IPS DF 19.7 (cell line): ENCODE results near the gene NAALADL1.

ENCODE experiments used
- DNase-seq: peaks from one replicate; pipeline ENCODE4 v3.0.0-alpha.2; 2013; ENCODE audit warnings: low read depth, low spot score

NAALADL1 gene

GRCh38 chr11:65083834-65084597 is 25.7 kb upstream of the NAALADL1 start, which contains the start of the genes CDCA5 and ZFPL1:
Gene CDCA5 (minus strand): TSS chr11:65084040. CDS start chr11:65083978, 62 bp downstream.
Gene ZFPL1 (plus strand): TSS chr11:65084222. CDS start chr11:65084699, 477 bp downstream.
- peak; percentile 84 for DNase-seq

DNA sequence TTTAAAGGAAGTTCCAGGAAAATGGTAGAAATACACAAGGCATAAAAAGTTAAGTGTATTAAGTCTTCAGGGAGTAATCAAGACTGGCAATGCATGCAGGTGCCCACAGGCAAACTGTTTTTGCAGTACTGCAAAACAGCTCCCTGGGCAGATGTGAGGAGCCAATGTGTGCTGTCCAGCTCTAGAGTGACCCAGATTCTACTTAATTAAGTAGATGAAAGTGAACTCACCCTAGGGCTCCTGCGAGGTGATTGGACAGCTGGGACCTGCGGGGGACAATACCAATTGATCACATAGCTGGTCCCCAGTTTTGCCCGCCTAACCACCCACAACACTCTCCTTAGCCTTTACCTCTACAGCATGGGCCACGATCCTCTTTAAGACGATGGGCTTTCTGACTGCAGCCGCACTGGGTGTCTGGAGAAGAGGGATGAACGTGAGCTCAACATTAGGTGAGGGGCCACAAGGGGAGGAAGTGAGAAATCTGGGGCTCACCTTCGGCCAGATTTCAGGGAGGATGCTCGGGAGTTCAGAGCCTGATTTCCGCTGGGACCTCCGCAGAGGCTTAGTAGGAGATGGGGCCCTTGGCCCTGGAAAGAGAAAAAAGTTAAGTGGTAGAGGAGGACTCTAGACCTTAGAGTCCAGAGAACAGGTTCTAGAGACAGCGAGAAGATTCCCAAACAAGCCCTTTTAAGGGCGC is 24.9 kb upstream of the NAALADL1 start:
- no peak for DNase-seq

GRCh38 chr11:65078786-65079342 is 20.5 kb upstream of the NAALADL1 start:
- DNase-seq, result no peak

GRCh38 chr11:65078151-65078550 is 19.8 kb upstream of the NAALADL1 start:
- DNase-seq, result no peak

DNA sequence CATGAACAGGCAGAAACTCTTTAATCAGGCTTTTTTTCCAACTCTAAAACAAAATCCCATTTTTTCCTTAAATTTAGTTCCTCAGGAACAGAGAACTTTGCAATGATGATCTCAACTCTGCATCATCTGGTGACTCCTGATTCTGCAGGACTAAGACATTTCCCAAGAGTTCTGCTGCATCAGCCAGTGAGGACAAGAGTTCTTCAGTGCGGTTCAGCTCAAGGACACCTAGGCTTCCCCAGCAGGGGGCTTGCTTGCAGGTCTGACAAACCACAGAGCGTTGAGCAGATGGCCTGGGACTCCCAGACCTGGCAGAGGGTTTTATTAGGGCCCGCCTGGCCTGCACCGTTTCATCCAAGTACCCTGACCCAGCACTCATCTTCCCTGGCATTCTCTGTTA is 19.1 kb upstream of the NAALADL1 start:
- no peak for DNase-seq

DNA sequence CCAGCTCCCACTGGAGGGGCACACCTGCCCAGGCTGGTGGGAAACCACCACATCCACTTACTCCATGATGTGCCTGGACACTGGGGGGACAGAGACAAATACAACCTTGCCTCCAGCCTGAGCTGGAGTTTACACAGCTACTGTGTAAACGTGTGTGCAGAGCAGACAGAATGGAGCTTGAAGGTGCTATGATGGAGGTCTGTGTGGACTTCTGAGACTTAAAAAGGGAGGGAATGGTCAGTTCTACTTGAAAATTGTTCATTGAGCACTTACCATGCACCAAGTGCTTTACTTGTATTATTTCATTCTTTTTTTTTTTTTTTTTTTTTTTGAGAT is 14.2 kb upstream of the NAALADL1 start:
- DNase-seq, result no peak

- no peak for DNase-seq
These were observed 13.7 kb upstream of the NAALADL1 start for GRCh38 chr11:65071907-65072630.

GRCh38 chr11:65069217-65069616 is 10.9 kb upstream of the NAALADL1 start:
- DNase-seq, result no peak

DNA sequence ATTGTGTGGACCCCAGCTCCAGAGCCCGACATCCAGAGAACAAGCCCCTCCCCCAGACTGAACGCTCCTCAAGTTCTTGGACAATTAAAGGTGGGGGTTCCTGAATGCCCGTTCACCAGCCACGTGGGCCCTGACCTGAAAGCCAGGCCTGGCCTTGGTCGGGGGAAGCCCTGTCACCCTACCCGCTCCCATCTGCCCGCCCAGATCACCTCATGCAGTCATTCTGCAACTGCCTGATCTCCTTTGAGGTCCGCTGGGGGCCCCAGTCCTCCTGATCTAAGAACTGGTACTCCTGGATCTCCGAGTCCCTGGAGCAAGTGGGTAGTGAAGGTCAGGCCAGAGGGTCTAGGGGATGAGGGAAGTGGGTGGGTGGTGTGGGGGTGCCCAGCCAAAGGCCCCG is 9.1 kb upstream of the NAALADL1 start:
- DNase-seq, result no peak

DNA sequence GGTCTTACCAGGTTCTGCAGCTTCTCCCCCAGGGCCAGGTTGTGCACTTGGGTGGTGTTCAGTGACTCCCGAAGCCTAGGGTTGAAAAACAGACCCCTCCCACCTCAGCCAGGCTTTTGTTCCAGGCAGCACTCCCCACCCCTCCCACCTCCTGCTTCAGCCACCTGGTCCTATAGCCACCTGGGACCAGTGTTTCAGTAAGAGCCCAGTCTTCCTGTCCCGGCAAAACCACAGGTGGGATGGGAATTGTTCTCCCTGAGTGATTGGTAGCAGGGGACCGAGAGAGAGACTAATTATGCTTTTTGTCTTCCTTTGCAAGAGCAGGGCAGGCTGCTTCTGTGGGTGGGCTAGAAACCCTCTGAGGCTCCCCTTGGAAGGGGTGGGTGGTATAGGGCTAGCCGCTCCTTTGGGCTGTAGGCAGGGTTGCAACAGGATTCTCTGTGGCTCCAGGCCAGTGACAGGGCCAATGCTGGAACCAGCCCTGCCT is 8.5 kb upstream of the NAALADL1 start:
- peak; percentile 38 for DNase-seq

DNA sequence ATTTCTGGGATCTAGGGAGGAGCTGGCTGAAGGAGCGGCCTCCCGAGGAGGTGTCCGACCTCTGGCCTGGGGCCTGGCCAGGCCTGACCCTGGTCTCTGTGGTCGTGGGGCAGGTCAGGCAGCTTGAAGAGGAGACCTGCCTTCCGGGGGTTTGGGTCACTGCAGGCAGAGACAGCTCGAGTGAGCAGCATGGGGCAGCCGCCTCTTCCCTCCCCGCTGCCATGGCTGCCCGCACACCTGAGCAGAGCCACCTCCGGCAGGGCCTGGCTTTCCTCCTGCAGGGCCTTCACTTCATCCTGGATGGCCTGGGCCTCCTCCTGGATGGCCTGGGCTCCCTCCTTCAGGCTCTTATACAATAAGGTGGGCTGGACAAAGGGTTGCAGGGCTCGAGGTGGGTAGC is 8.0 kb upstream of the NAALADL1 start:
- DNase-seq, result no peak

DNA sequence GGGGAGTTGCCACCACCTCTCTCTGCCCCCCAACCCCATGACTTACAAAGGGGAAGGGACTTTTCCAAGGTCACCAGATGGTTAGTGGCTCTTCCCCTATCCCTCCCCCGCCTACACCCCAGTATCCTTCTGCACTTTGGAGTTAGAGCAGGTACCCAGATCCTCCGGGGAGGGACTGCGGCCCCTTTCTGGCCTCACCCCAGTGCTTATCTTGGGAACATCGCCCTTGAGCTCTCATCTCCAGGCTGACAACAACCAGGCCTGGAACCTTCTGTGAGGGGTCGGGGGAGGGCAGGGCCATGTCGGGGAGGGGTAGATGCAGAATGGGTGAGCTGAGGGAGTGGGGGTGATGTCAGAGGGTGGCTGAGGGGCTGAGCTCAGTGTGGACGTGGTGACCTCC is 7.5 kb upstream of the NAALADL1 start:
- DNase-seq, result no peak

DNA sequence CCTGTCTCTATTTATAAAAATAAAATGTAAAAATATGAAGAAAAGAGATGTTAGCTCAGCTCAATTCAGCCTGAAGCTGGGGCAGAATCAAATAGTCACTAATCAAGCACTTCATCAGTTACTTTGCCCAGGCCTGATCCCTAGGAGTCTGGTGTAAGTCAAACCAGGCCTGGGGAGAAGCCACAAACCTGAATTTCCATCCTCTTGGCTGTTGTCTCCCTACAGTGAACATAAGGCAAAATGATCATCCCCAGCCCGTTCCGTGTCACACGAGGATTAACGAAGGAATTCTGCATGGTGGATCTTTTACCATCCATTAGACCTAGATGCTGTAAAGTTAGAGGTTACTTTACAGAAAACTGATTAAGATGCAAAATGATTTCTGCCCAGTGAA is 6.5 kb upstream of the NAALADL1 start:
- DNase-seq, result no peak

GRCh38 chr11:65063532-65063931 is 5.2 kb upstream of the NAALADL1 start:
- no peak for DNase-seq

GRCh38 chr11:65060913-65061408 is 2.6 kb upstream of the NAALADL1 start:
- no peak for DNase-seq

DNA sequence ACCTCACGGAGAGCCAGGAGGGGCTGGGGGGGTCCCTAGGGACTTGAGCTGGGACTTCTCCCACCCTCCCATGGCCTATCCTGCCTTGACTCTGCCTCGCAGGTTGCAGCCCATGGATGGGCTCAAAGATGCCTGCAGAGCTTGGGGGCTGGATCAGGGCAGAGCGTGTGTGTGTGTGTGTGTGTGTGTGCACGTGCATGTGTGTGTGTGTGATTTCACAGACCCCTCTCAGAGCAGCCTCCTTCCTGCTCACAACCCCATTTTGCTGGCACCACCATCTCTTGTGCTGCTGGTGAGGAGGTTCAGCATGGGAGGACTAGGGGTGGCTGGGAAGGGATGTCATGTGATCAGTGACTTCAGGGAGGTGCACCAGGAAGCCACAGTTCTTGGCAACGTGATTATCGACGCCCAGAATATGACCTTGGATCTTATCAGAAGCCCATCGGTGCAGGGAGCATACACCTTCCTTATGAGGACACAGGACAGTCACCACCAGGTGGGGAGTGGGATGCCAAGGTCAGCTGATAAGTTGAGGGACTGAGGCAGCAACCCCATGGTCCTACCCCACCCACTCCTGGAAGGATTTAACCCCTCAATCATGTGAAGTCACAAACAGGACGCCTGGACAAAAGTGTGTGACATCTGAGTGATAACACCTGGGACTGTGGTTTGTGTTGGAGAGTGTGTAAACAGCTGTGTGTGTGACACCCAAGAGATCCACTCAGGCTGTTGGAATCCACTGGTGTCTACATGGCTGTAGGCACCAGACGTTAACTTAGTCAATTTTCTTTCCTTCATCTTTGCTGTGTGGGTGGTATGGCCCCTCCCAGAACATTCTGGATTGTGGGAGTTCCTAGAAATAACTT is 1.8 kb upstream of the NAALADL1 start:
- no peak for DNase-seq

- DNase-seq, result no peak
These were observed 1.2 kb upstream of the NAALADL1 start for GRCh38 chr11:65059523-65059922.

GRCh38 chr11:65058012-65058411 is 341 bp downstream of the NAALADL1 start:
- no peak for DNase-seq

DNA sequence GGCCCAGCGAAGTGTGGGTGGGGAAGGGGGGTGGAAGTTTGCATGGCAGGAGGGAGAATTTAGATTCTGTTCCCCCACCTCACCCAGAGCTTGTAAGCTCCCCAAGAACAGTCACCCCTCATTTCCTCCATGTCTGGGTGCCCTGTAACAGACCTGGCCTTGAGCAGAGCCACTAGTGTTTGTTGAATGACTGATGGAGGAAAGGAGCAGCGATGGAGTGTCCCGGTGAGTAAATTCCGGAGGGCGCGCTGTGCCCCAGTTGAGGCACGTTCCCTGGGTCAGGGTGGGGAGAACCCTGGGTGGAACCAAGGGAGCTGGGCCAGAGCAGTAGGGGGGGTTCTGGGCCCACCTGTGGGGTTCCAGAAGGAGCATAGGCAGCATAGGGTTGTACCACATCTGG is 827 bp downstream of the NAALADL1 start:
- DNase-seq, result no peak

DNA sequence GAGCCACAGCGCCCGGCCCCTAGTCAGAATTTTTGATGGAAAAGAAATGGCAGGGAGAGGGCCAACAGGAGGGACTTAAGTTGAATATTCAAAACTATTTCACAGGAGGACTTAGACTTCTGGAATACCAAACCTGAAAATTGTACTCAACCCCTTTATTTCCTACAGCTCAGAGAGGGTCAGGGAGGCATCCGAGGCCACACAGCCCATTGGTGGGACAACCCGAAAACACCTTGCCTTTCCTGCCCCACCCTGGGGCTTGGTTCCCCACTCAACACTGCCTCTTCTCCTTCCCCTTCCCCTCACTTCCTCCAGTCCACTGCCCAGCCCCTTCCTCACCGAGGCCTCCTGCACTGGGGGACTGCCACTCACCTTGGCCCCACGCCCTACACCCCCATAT is 1.4 kb downstream of the NAALADL1 start:
- DNase-seq, result no peak

GRCh38 chr11:65055538-65055937 is 2.8 kb downstream of the NAALADL1 start:
- DNase-seq, result no peak
